A549 treated with AZD9567 at 1 μM for 4 hours (cell line): ENCODE data around the gene SNAP29. TPM values are rescaled to one million over a fixed set of nuclear protein-coding genes. Genes with fewer than 3 reads are reported as not detected.

Source experiments
- total RNA-seq: library from RNA; stranded (reverse); fragments of 200-300 nt; extraction: Qiagen RNA extraction; gene quantifications from 5 replicates; pipeline ENCODE4 v1.2.3, GENCODE V29; 2022; ENCODE audit not compliant: insufficient read depth

The SNAP29 gene
- 13.1 to 19.1 TPM (median 18.5 TPM) in 5 replicates for total RNA-seq

DNA sequence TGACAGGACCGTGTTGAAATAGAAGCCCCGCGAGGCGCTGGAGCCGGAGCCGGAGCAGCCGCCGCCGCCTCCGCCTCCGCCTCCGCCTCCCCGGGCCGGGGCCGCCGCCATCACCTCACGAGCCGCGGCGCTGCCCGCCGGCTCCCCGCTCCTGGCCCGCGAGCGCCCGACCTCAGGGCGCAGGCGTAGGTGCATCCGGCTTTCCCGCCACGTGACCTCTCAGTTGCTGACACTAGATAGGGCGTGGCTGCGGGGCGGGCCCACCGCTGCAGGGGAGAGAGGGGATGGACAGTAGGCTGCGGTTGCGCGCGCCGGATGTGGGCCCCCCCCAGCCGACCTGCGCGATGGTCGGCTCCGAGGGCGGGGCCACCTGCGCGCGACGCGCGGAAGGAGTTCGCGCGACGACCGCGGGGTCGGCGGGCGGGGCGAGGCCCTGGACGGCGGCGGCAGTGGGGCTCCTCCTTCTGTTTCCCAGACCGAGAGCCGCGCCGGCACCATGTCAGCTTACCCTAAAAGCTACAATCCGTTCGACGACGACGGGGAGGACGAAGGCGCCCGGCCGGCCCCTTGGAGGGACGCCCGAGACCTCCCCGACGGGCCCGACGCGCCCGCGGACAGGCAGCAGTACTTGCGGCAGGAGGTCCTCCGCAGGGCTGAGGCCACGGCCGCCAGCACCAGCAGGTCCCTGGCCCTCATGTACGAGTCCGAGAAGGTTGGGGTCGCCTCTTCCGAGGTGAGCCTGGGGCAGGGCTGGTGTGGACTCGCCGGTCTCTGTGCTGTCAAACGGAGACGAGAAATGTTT lies at the start of gene SNAP29, which contains the start of gene PI4KA:
Gene SNAP29, plus strand, starts transcription at position 393 of the 802 bp plus-strand sequence. Its CDS starts 104 bp downstream, at position 497.
Gene PI4KA, minus strand, starts transcription at position 197 of the 802 bp plus-strand sequence. Its CDS starts 86 bp downstream, at position 111.

GRCh38 chr22:20916916-20917810 lies 58.4 kb downstream of the SNAP29 start, which contains the start of gene CRKL:
CRKL (plus strand) TSS chr22:20917407; CDS start chr22:20917935, 528 bp downstream.

Other genes starting within 250 kb of the SNAP29 start
- gene SERPIND1, start 84.9 kb upstream of the SNAP29 start, total RNA-seq = 0.03 TPM in 1 of 5 replicates, not detected in the others
- gene PI4KA, start 196 bp upstream of the SNAP29 start, total RNA-seq = 19.0 to 23.7 TPM (median 20.3 TPM) in 5 replicates
- gene CRKL, start 58.4 kb downstream of the SNAP29 start, total RNA-seq = 21.4 to 34.7 TPM (median 22.8 TPM) in 5 replicates
- 2.5 to 3.9 TPM (median 3.8 TPM) in 4 of 5 replicates, not detected in the other for gene AIFM3, start 108.2 kb downstream of the SNAP29 start, total RNA-seq
- 17.3 to 22.0 TPM (median 19.5 TPM) in 5 replicates for gene LZTR1, start 123.3 kb downstream of the SNAP29 start, total RNA-seq
- gene THAP7, start 143.1 kb downstream of the SNAP29 start, total RNA-seq = 22.1 to 24.9 TPM (median 23.7 TPM) in 5 replicates
- gene P2RX6, start 156.2 kb downstream of the SNAP29 start, total RNA-seq = 0.69 to 0.84 TPM (median 0.75 TPM) in 4 of 5 replicates, not detected in the other
- gene SLC7A4, start 173.6 kb downstream of the SNAP29 start, total RNA-seq = not detected in 5 replicates
- gene LRRC74B, start 186.9 kb downstream of the SNAP29 start, total RNA-seq = 0.02 to 0.06 TPM (median 0.05 TPM) in 3 of 5 replicates, not detected in the others